Activated CD8-positive, alpha-beta memory T cell treated with anti-CD3 and anti-CD28 coated beads for 36 hours (primary cell): ENCODE results near the gene MRFAP1L1. TPM values are rescaled to one million over a fixed set of nuclear protein-coding genes. Genes with fewer than 3 reads are reported as not detected.

ENCODE experiments used
- CTCF ChIA-PET: fragments of 350-600 bp; sonication (Branson Sonifier 250); formaldehyde crosslinking; loops from one replicate; lab custom pipeline; 2021; ENCODE audit warnings: antibody characterized with exemption; lab: Charles Lee
- POLR2A ChIA-PET: fragments of 350-600 bp; sonication (Branson Sonifier 250); formaldehyde crosslinking; loops from one replicate; lab custom pipeline; 2021; ENCODE audit warnings: antibody characterized with exemption; lab: Charles Lee
- total RNA-seq, 2 experiments: library from RNA; stranded (reverse); gene quantifications; one replicate each; pipeline ENCODE4 v1.2.3, GENCODE V29; 2021

Gene MRFAP1L1
- total RNA-seq, 2 experiments from 2014 or later: 45.9 to 49.2 TPM

DNA sequence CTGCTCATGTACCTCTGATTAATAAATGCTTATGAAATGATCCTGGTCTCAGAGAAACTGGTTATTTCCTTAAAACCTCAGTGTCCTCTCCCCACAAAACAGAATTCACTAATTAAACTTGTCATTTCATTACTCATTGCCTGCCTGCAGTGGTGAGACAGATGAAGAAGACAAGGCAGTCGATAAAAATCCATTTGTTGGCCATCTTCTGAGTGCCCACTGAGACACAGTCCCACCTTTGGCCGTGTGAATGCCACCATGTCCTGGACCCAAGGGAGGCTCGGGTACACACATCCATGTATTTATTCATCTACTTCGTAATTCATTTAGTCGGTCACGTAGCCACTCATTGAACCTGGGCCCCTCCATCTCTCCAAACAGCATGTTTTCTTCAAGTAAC is 12.5 kb downstream of the MRFAP1L1 start:
- ChIA-PET CTCF (interaction anchor here (1.8 to 4.5 kb wide), 2 partner anchors 10 to 23 kb away, joined by 4 to 36 read pairs; a partner anchor contains a TSS), POLR2A (interaction anchor here (0.8 to 2.0 kb wide), 2 partner anchors 22 to 56 kb away, joined by 3 to 8 read pairs; partner anchors contain the start of gene MRFAP1)

DNA sequence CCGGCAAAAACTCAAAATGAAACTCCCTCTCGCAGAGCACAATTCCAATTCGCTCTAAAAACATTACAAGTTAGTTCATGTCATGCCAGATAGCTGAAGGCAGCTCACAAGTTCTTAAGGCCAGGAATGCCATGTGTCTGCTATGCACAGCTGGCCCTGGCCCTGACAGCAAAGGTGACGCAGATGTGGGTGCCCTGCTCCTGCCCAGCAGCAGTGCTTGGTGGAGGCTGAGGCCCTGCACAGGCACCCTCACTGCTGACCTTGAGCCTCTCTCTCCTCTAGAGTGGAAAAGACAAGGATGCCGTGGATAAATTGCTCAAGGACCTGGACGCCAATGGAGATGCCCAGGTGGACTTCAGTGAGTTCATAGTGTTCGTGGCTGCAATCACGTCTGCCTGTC is 13.1 kb downstream of the MRFAP1L1 start:
- ChIA-PET POLR2A (interaction anchor here (0.8 to 2.0 kb wide), 2 partner anchors 22 to 56 kb away, joined by 3 to 8 read pairs; partner anchors contain the start of gene MRFAP1), CTCF (interaction anchor here (0.5 to 4.5 kb wide), 4 partner anchors 10 to 189 kb away, joined by 3 to 36 read pairs (median 4); partner anchors contain the start of gene MRFAP1L1)

DNA sequence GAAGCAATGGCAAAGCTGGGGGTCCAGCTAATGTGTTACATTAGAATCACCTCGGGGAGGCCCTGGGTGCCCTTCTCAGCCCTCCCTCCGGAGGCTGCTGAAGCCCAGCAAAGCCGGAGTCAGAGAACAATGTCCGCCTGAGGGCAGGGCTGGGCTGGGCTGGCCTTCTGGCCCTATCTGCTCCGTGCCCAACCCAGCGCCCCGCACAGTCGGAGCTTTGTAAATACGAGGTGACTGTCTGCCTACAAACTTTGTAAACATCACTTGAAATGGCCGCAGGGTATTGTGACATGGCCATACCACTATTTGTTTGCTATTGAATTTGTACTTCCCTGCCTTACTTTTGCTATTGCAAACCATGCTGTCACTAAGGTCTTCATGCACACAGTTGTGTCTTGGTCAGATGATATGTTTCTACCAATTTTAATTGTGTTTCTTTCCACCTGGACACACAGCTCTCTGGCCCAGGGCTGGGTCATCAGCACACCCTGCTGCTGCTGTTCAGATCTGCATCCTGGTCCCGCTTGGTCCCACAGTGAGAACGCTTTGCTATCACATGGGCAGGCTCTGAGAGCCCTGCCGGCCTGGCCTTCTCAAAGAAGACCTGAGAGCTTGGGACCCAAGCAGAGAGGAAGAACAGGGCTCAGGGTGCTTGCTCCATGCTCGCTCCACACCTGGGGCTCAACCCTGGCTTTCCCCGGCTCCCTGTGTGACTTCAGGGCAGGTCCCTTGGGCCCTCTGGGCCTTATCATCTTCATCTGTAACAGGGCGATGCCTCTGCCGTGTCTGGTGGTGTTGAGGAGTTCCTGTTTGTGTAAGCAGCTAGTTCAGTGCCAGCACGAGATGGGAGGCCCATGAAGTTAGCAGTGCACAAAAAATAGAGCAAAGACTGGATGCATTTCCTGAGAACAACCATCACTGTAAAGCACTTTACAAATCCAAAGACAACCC is 13.7 kb downstream of the MRFAP1L1 start:
- ChIA-PET POLR2A (interaction anchor here (0.5 to 2.0 kb wide), 3 partner anchors 21 to 94 kb away, joined by 3 to 8 read pairs (median 3); partner anchors contain the start of gene MRFAP1), CTCF (interaction anchor here (0.5 to 4.5 kb wide), 4 partner anchors 9 to 190 kb away, joined by 3 to 36 read pairs (median 4); partner anchors contain the start of gene MRFAP1L1)

DNA sequence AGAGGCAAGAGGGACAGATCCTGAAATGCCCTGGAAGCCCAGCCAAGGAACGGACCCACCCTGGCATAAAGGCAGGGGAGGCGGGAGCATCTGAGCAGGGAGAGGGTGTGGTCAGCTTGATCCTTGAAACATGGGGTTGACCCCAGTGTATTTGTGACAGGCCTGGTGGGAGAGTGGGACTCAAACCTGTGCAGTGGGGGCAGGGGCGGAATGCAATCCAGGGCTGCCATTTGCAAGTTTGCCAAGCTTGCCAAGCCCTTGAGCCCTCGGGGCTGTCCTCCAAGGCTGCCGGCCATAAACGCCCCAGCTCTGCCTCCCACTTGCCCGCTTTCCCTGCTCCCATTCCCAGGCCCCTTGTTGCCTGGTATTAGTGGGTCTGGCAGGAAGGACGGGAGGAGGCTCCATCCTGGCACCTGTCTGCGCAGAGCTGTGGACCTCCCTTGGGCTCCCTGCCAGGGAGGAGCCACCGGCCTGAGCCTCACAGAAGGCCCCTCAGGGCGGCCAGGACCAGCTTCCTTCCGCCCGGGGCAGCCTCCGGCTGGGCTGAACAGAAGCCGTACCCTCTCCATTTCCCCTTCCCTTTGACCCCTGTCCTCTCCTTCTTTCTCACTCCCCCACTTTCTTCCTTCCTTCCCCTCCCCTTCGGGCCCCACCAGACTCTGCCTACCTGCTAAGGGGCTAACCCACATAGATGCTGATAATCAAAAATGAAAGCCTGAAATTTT is 15.3 kb downstream of the MRFAP1L1 start:
- ChIA-PET POLR2A (interaction anchor here (0.7 to 1.3 kb wide), 2 partner anchors 20 kb away, joined by 3 to 4 read pairs; a partner anchor contains a TSS), CTCF (interaction anchor here (0.6 to 4.5 kb wide), 4 partner anchors 10 to 426 kb away, joined by 3 to 36 read pairs (median 4); a partner anchor contains a TSS)

DNA sequence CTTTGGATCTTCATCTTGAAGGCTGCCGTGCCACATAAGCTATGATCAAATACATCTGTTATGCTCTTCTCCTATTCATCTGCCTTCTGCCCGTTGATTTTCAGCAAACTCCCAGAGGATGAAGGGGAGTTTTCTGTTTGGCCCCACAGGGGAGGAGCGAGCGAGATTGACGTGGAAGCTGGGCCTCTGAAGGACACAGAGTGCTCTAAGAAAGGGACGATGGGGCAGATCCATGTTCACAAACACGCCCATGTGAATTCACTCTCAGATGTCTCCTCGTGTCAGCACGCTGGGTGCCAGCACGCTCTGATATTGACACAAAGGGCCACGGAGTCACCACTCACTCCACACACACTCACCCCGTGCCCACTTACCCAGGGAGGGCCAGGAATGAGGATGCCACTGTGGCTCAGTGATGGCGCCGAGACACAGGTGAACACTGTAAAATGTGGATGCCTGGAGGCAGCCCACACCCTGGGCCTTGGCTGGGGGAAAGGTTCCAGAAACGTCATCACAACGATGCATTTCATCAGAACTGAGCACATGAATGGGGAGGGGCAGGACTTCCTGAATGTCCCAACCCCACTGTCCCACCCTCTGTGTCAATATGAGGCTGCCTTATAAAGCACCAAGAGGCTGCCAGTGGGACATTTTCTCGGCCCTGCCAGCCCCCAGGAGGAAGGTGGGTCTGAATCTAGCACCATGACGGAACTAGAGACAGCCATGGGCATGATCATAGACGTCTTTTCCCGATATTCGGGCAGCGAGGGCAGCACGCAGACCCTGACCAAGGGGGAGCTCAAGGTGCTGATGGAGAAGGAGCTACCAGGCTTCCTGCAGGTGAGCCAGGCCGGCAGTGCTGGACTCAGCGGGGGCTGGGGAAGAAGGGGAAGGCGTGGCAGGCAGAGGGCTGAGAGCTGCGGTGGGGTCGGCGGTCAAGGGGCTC is 16.2 kb downstream of the MRFAP1L1 start, which contains the start of gene S100P:
Gene S100P, plus strand, starts transcription at position 648 of the 946 bp plus-strand sequence. Its CDS starts 55 bp downstream, at position 703.
- CTCF ChIA-PET: interaction anchor here (0.8 to 4.5 kb wide), 3 partner anchors 11 to 19 kb away, joined by 3 to 36 read pairs (median 3); a partner anchor contains a TSS
- POLR2A ChIA-PET: interaction anchor here (0.7 kb wide), 1 partner anchor 19 kb away, joined by 4 read pairs; no protein-coding TSS in a partner anchor

DNA sequence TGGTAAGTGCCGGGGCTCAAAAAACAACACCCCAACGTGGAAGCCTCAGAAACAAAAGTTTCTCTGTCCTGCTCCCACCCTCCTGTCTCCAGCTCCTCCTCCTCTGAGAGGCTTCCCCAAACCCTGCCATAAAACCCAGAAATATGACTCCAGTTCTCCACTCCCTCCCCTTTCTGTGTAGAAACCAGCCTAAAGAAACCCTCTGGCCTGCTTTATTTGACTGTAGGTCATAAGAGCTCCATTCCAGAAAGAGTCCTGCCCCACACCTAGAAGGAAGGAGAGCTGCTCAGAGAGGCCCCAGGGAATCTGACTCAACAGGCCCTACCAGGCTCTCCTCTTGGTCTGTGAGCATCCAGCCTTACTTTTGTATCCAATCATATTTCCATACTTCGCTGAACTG is 16.9 kb downstream of the MRFAP1L1 start:
- ChIA-PET CTCF (interaction anchor here (0.8 kb wide), 1 partner anchor 18 kb away, joined by 3 read pairs; no protein-coding TSS in a partner anchor), POLR2A (no interaction called here)

DNA sequence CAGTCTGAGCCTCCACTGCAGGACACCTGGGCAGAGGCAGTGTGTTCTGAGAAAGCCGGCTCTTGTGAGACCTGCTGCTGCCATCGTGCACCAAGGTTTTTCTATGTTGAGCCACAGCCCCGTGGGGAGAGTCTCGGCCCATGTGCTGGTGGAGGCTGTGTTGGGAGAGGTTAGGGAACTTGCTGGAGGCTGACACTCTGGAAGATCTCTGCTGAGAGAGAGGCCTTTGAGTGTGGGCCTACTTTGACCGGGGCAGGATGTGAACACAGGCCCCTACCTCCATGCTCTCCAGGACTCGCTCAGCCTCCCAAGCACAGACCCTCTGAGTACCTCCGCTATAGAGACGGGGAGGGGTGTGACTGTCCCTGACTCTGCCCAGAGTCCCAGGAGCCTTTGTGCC is 17.3 kb downstream of the MRFAP1L1 start:
- ChIA-PET POLR2A (no interaction called here), CTCF (interaction anchor here (0.8 to 3.7 kb wide), 2 partner anchors 17 to 18 kb away, joined by 3 to 37 read pairs; a partner anchor contains a TSS)

DNA sequence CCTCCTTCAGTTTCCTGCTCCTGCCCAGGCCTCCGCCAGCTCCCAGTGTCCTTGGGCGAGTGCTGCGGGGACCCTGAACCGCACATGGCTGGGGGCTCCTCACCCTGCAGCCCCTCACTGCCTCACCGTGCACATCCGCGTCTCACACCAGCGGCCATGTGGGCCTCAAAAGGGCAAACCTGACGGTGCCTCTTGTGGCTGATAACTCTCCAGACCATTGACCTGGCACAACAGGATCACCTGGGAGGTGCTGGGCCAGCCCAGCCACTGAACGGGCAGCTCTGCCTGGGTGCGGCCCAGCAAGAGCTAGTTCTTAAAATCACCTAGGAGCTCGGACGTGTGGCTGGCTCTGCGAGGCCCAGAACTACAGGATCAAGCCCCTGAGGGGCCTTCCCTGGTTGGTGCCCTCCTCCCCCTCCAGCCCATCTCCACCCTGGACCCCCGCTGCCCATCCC is 20.1 kb downstream of the MRFAP1L1 start:
- ChIA-PET CTCF (interaction anchor here (0.9 to 3.7 kb wide), 9 partner anchors 12 to 378 kb away, joined by 3 to 37 read pairs (median 4); partner anchors contain the start of genes BLOC1S4 and GRPEL1), POLR2A (interaction anchor here (0.8 to 3.5 kb wide), 6 partner anchors 12 to 220 kb away, joined by 3 to 55 read pairs (median 5); partner anchors contain the start of genes BLOC1S4 and MRFAP1L1)

DNA sequence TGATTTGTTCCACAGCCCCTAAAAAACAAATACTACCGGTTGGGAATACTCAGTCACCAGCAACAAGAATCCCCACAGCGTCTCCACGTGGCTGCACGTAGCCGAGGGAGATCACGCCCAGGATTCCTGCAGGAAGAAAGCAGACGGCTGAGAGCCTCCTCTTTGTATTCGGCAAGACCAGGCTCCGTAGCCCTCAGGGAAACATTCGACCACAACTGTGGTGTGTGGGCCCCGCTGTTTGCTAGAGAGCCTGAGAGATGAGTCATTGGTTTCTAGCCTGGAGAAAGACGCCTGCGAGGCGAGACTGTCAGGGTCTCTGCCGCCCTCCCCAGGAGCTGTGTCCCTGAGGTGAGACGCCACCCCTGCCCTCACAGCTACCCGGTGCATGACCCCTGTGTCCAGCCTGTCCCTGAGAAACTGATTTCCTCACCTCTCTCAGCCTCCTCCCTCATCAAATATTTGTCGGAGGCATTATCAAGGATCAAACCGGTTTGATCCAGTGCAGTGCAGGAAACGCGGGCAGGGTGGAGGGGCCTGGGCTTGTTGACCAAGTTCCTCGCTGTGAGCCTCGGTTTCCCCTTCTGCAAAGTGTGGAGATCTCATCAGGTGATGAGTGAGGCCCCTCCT is 20.7 kb downstream of the MRFAP1L1 start:
- CTCF ChIA-PET: interaction anchor here (0.9 to 3.7 kb wide), 6 partner anchors 13 to 31 kb away, joined by 3 to 37 read pairs (median 4); partner anchors contain the start of gene BLOC1S4
- POLR2A ChIA-PET: interaction anchor here (0.9 to 3.5 kb wide), 3 partner anchors 13 to 220 kb away, joined by 4 to 55 read pairs (median 6); a partner anchor contains a TSS

DNA sequence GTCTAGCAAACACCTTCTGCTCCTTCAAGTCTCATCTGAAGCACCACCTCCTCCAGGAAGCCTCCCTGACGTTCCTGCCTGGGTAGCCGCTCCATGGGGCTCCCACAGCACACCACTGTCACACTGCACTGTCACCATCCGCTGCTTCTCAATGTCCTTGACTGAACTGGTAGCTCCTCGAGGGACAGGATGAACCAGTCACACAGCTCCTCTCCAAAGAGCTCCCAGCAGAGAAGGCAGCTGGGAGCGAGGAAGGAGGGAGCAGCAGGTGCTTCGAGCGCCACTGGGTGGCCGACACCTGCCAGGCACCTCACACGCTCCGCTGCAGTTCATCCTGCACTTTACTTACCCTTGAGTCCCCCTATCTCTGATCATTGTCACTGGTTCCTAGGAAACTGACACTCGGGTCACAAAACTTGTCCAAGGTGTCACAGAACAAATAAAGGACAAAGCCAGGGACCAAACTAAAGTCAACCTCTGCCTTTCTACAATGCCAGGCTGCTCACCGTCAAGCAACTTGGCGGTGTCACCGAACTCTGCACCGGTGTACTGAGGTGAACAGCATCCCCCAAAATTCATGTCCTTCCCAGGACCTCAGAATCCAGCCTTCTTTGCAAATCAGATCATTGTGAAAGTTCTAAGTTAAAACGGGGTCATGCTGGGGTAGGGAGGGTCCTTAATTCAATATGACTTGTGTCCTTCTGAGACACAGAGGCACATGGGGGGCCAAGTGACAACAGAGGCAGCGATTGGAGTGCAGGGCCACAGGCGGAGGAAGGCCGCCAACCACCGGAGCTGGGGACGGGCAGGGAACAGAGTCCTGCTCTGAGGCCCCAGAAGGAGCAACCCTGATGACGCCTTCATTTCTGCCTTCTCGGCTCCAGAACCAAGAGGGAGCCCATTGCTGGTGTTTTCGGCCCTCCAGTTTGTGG is 21.5 kb downstream of the MRFAP1L1 start:
- ChIA-PET POLR2A (interaction anchor here (0.6 to 3.5 kb wide), 3 partner anchors 13 to 221 kb away, joined by 3 to 55 read pairs (median 4); a partner anchor contains a TSS), CTCF (interaction anchor here (1.0 to 3.7 kb wide), 3 partner anchors 13 to 14 kb away, joined by 7 to 37 read pairs (median 9); a partner anchor contains a TSS)

DNA sequence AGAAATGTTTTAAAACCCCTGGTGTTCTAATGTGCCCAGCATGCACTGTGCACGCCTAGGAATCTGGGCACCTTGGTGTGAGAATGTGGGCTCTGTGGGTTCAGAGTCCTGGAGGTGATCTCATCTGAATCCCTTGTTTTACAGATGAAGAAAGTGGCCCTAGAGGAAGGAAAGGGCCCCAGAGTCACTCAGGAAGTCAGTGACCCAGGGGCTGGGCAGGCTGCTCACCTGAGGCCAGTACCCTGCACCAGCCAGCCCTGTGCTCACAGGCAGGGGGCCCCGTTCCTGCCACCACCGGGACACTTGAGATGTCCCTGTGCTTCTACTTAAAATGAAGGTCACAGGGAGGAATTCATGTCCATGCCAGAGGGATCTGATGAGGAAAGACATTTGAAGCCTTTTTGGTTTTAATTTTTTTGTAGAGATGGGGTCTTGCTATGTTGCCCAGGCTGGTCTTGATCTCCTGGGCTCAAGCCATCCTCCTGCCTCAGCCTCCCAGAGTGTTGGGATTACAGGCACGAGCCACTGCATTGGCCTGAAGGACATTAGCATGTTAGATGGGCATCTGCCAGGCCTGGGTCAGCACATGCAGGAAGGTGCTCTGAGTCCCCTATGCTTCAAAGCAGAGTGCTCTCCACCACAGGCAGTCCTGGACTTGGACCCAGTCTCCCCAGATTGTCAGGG is 23.4 kb downstream of the MRFAP1L1 start:
- POLR2A ChIA-PET: interaction anchor here (0.8 kb wide), 1 partner anchor 91 kb away, joined by 3 read pairs; no protein-coding TSS in a partner anchor
- CTCF ChIA-PET: interaction anchor here (0.9 kb wide), 1 partner anchor 10 kb away, joined by 4 read pairs; no protein-coding TSS in a partner anchor

DNA sequence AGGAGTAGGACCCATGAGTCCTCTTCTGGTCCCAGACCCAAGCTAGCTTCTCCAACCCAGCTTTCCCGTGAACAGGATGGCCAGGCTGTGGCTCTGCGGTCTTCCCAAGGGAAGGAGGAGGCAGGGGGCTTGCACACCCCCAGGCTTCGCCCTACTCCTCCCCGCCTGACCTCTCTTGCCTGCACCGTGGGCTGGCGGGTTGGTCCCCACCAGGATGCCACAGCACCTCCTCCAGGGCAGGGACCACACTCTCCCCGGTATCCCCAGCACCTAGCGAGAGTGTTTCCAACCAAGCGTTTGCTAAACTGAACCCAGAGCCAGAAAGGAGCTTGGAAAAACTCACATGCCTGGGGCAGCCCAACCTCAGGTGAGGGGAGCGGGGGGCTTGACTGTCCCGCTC is 25.0 kb downstream of the MRFAP1L1 start:
- CTCF ChIA-PET: interaction anchor here (1.6 kb wide), 1 partner anchor 10 kb away, joined by 5 read pairs; no protein-coding TSS in a partner anchor
- POLR2A ChIA-PET: interaction anchor here (0.6 kb wide), 1 partner anchor 359 kb away, joined by 4 read pairs; the partner anchor contains the start of gene TADA2B

DNA sequence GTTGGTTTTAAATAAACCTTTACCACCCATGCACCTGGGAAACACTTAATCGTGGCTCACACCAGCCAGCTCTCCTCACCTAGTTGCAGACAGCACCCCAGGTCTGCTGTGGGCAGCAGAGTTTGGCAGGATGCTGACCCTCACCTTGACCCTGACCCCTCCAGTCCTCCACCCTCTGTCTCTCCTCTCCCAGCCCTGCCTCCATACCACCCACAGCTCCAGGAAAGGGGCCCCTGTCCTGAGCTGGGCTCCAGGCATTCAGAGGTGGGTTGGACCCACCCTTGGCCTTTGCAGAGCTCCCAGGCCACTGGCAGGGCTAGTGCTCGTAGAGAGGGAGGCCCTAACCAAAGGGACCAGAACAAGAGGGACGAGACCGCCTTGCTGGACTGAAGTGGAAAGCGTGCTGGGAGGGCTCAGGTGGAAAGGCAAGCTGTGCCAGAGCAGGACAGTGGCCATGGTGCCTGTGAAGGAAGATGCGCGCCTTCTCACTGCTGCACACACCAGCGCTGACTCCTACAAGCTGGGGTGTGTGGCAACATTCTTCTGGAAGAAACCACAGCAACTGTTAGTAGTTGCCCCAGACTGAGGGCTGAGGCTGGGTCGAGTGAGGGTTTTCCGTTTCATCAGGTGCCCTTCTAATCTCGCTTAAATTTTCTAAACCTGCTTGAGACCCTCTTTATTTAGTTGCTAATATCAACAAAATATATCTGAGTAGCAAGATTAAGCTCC is 26.6 kb downstream of the MRFAP1L1 start:
- ChIA-PET CTCF (interaction anchor here (0.6 to 1.1 kb wide), 3 partner anchors 11 to 330 kb away, joined by 3 to 4 read pairs (median 3); no protein-coding TSS in a partner anchor), POLR2A (no interaction called here)

DNA sequence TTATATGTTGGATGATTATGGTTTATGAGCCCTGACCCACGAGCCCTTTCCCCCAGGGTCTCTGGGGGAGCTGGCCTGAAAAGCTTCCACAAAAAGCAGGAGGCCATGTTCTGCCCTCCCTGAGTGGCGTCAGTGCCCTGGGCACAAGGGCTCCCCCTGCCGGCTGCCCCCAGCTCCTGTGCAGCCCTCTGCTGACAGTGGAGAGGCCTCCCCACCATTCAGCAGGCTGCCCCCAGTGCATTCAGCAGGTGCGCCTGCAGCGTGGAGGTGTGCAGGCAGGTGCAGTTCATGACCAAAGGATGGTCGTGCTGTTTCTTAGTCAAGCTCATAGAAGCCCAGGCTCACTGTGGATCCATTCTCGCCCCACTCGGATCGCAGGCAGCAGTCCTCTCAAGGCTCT is 28.5 kb downstream of the MRFAP1L1 start:
- POLR2A ChIA-PET: no interaction called here
- CTCF ChIA-PET: interaction anchor here (1.1 to 1.6 kb wide), 3 partner anchors 10 to 192 kb away, joined by 3 to 5 read pairs (median 4); no protein-coding TSS in a partner anchor
